Ishikawa (cell line): ENCODE measurements around the gene SLC22A16.

Experiments
- CEBPB ChIP-seq: IDR thresholded peaks from 2 replicates; pipeline ENCODE4 v1.6.1; 2012
- CREB1 ChIP-seq: IDR thresholded peaks from 2 replicates; pipeline ENCODE4 v1.6.1; 2012; ENCODE audit warnings: low read depth
- EGR1 ChIP-seq: IDR thresholded peaks from 2 replicates; pipeline ENCODE4 v1.6.1; 2012
- EP300 ChIP-seq: IDR thresholded peaks from 2 replicates; pipeline ENCODE4 v1.6.1; 2012; ENCODE audit warnings: borderline replicate concordance
- FOXM1 ChIP-seq: IDR thresholded peaks from 2 replicates; pipeline ENCODE4 v1.6.1; 2012; ENCODE audit warnings: low read depth, borderline replicate concordance
- NFIC ChIP-seq: IDR thresholded peaks from 2 replicates; pipeline ENCODE4 v1.6.1; 2012
- RAD21 ChIP-seq: IDR thresholded peaks from 2 replicates; pipeline ENCODE4 v1.6.1; 2012; ENCODE audit warnings: low read depth
- TAF1 ChIP-seq: IDR thresholded peaks from 2 replicates; pipeline ENCODE4 v1.6.1; 2012; ENCODE audit warnings: low read depth, mild to moderate bottlenecking
- TCF12 ChIP-seq: IDR thresholded peaks from 2 replicates; pipeline ENCODE4 v1.6.1; 2012; ENCODE audit warnings: low read depth
- TEAD4 ChIP-seq: IDR thresholded peaks from 2 replicates; pipeline ENCODE4 v1.6.1; 2012
- YY1 ChIP-seq: IDR thresholded peaks from 2 replicates; pipeline ENCODE4 v1.6.1; 2012; ENCODE audit warnings: low read depth
- ZBTB7A ChIP-seq: IDR thresholded peaks from 2 replicates; pipeline ENCODE4 v1.6.1; 2012; ENCODE audit warnings: low read depth
- TF ChIP-seq, protein P1 (sequence below): IDR thresholded peaks from 2 replicates; pipeline ENCODE4 v1.6.1; 2012
- TF ChIP-seq, protein P2 (sequence below): IDR thresholded peaks from 2 replicates; pipeline ENCODE4 v1.6.1; 2012
- TF ChIP-seq, protein P3 (sequence below): IDR thresholded peaks from 2 replicates; pipeline ENCODE4 v1.6.1; 2012; ENCODE audit warnings: low read depth, mild to moderate bottlenecking

The SLC22A16 gene

DNA sequence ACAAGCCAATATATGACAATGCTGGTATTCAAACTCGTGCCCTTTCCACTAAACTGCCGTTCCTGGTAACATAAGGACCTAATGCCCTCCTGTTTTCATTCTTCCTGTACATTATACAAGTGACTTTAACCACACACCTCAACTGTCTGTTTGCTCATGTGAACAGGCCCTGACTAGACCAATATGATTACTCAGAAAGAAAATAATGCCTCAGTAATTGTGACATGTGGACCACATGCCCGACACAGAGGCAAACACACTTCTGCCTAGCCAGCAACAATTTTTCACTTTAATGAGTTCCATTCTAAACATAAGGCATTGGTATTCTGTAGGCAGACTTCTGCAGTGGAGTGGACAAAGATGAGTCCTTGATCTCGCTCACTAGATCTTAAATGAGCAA, 30.0 kb downstream of the SLC22A16 start:
- TF ChIP-seq NFIC (no peak), TCF12 (no peak), CEBPB (no peak), CREB1 (no peak), EGR1 (no peak), EP300 (no peak), FOXM1 (no peak), YY1 (no peak), TEAD4 (no peak), ZBTB7A (no peak), RAD21 (no peak), TAF1 (no peak)
- TF ChIP-seq, protein P1, sequence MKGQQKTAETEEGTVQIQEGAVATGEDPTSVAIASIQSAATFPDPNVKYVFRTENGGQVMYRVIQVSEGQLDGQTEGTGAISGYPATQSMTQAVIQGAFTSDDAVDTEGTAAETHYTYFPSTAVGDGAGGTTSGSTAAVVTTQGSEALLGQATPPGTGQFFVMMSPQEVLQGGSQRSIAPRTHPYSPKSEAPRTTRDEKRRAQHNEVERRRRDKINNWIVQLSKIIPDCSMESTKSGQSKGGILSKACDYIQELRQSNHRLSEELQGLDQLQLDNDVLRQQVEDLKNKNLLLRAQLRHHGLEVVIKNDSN: no peak
- TF ChIP-seq, protein P2, sequence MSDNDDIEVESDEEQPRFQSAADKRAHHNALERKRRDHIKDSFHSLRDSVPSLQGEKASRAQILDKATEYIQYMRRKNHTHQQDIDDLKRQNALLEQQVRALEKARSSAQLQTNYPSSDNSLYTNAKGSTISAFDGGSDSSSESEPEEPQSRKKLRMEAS: no peak
- TF ChIP-seq, protein P3, sequence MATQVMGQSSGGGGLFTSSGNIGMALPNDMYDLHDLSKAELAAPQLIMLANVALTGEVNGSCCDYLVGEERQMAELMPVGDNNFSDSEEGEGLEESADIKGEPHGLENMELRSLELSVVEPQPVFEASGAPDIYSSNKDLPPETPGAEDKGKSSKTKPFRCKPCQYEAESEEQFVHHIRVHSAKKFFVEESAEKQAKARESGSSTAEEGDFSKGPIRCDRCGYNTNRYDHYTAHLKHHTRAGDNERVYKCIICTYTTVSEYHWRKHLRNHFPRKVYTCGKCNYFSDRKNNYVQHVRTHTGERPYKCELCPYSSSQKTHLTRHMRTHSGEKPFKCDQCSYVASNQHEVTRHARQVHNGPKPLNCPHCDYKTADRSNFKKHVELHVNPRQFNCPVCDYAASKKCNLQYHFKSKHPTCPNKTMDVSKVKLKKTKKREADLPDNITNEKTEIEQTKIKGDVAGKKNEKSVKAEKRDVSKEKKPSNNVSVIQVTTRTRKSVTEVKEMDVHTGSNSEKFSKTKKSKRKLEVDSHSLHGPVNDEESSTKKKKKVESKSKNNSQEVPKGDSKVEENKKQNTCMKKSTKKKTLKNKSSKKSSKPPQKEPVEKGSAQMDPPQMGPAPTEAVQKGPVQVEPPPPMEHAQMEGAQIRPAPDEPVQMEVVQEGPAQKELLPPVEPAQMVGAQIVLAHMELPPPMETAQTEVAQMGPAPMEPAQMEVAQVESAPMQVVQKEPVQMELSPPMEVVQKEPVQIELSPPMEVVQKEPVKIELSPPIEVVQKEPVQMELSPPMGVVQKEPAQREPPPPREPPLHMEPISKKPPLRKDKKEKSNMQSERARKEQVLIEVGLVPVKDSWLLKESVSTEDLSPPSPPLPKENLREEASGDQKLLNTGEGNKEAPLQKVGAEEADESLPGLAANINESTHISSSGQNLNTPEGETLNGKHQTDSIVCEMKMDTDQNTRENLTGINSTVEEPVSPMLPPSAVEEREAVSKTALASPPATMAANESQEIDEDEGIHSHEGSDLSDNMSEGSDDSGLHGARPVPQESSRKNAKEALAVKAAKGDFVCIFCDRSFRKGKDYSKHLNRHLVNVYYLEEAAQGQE: no peak

DNA sequence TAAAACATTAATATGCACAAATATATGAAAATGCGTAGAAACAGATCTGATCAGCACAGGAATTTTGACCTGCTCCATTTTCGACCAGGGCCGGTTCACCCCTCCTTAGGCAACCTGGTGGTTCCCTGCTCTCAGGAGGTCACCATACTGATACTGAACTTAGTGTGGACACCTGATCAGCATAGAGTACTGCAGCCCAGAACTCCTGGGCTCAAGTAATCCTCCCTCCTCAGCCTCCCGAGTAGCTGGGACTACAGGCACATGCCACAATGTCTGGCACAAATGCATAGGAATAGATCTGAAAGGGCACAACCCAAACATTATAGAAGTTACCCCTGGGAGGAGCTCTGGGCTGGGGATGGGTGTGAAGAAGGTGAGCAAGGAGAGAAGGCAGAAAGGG, 36.4 kb downstream of the SLC22A16 start:
- TF ChIP-seq TEAD4: no peak
- TF ChIP-seq FOXM1: no peak
- TF ChIP-seq YY1: no peak
- TF ChIP-seq CREB1: no peak
- TF ChIP-seq ZBTB7A: no peak
- no peak for TF ChIP-seq CEBPB

DNA sequence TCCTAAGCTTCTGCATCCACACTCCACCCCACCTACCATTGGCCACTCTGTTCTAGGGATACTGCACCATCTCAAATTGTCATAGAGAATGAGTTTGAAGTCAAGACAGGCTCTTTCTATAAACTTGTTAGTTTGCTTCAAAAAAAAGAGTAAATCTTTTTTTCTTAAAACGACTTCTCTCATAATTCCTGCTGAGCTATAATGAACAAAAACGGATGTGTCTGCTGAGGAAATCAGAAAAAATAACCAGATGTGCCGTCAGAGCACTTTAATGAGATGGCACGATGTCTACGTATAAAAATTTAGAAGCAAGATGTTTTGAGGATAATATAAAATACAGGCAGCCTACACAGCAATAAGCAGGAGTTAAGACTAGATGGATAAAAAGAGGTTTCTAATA, 37.1 kb downstream of the SLC22A16 start:
- no peak for TF ChIP-seq TEAD4
- no peak for TF ChIP-seq TAF1
- TF ChIP-seq FOXM1: no peak
- TF ChIP-seq EP300: no peak
- no peak for TF ChIP-seq CREB1
- no peak for TF ChIP-seq ZBTB7A
- TF ChIP-seq YY1: no peak
- TF ChIP-seq, protein P3: no peak
- TF ChIP-seq NFIC: no peak
- TF ChIP-seq CEBPB: no peak
- TF ChIP-seq, protein P2: no peak
- no peak for TF ChIP-seq TCF12
- TF ChIP-seq, protein P1: no peak
- no peak for TF ChIP-seq RAD21
- TF ChIP-seq EGR1: no peak

DNA sequence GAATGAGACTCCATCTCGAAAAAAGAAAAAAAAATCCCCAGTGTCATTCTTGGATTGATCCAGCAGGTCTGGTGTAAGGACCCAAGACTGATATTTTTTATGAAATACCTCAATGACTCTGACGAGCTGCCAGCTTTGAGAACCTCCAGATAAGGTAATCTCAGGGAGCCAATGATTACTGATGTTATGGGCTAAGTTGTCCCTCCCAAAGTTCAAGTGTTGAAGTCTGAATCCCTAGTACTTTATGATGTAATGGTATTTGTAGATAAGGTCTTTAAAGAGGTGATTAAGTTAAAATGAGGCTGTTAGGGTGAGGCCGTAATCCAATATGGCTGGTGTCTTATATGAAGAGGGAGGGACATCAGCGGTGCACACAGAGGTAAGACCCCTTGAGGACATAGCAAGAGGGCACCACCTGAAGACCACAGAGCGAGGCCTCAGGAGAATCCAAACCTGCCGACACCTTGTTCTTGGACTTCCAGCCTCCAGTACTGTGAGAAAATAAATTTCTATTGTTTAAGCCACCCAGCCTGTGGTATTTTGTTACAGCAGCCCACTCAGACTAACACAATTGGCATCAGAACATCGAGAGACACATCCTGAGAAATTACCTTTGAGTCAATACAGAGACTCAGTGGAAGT, 41.3 kb downstream of the SLC22A16 start:
- TF ChIP-seq CEBPB: no peak
- TF ChIP-seq, protein P2: no peak
- TF ChIP-seq NFIC: no peak
- TF ChIP-seq RAD21: no peak
- no peak for TF ChIP-seq TCF12
- TF ChIP-seq TEAD4: no peak
- TF ChIP-seq, protein P1: no peak
- no peak for TF ChIP-seq CREB1
- no peak for TF ChIP-seq EGR1
- TF ChIP-seq, protein P3: no peak
- TF ChIP-seq FOXM1: no peak
- TF ChIP-seq EP300: no peak
- no peak for TF ChIP-seq YY1
- no peak for TF ChIP-seq TAF1
- no peak for TF ChIP-seq ZBTB7A
